GM23338 (cell line): Measurements from ENCODE around the gene FAM25A.
"Not testable (repeated sequence)": the region's sequence is repeated elsewhere in the genome, so short reads cannot be mapped to it uniquely, and the experiment has no call there.

Experiments
- CTCF ChIP-seq, 2 experiments: fragments of 200-600 bp in 1 of 2; sonication (generic) in 1 of 2; conservative IDR thresholded peaks; 2 replicates each; pipeline versions ENCODE4 v1.5.1 to v1.6.1; 2016 to 2017; ENCODE audit warnings: antibody characterized with exemption in 2 of 2, low read depth in 2 of 2, mild to moderate bottlenecking in 2 of 2, moderate library complexity in 1 of 2
- EZH2 ChIP-seq: fragments of 200-600 bp; sonication (generic); IDR thresholded peaks from one replicate; pipeline ENCODE4 v1.8.0; 2017; ENCODE audit warnings: antibody characterized with exemption, mild to moderate bottlenecking, low read depth; ENCODE audit not compliant: unreplicated experiment
- POLR2AphosphoS5 ChIP-seq: IDR thresholded peaks from 2 replicates; pipeline ENCODE4 v1.6.1; 2016; ENCODE audit warnings: antibody characterized with exemption, low read depth
- REST ChIP-seq: IDR thresholded peaks from one replicate; pipeline ENCODE4 v1.6.1; 2018; ENCODE audit warnings: antibody characterized with exemption; ENCODE audit not compliant: unreplicated experiment

- TF ChIP-seq CTCF (conservative IDR thresholded peaks at IDR 0.05; ENCODE audit: low read depth in 2 of 2); REST; EZH2; POLR2AphosphoS5: not testable (repeated sequence)
Measured at GRCh38 chr10:87019066-87019465, 1.0 kb upstream of the FAM25A start.
